ENCODE data around the gene RAB6B. TPM values are rescaled to one million over a fixed set of nuclear protein-coding genes. Genes with fewer than 3 reads are reported as not detected.

RAB6B gene
- total RNA-seq, 1 donor = 0.72 TPM

DNA sequence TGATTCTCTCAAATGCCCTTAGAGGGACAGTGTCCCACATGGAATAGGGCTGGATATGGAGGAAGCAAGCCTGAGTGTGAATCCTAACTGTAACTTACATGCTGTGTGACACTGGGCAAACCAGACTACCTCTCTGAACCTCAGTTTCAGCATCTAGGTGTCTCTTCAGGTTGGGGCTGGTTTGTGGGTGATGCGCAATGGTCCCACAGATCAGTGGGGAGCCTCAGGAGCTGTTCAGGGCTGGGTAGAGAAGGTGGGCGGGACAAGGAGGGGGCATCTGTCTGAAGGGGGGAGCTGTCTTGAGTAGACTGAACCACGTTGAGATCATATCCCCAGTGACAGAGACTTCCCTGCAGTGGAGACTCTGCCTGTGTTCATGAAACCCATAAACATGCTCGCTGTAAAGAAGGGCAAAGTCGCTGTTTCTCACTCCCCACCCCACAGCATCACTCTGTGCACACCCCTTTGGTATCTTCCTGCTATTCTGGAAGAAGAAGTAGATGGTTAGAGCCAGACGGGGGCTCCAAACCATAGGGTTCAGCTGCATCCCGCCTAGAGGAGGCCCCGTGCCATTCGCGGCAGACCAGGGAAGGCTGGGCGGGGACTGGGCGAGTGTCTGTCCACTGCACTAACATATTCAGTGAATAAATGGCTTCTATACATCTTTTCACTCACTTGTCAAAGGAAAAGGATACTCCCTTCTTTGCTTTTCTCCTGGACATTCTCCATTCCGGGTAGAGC, 61.6 kb downstream of the RAB6B start:
- TF ChIP-seq, protein P1, sequence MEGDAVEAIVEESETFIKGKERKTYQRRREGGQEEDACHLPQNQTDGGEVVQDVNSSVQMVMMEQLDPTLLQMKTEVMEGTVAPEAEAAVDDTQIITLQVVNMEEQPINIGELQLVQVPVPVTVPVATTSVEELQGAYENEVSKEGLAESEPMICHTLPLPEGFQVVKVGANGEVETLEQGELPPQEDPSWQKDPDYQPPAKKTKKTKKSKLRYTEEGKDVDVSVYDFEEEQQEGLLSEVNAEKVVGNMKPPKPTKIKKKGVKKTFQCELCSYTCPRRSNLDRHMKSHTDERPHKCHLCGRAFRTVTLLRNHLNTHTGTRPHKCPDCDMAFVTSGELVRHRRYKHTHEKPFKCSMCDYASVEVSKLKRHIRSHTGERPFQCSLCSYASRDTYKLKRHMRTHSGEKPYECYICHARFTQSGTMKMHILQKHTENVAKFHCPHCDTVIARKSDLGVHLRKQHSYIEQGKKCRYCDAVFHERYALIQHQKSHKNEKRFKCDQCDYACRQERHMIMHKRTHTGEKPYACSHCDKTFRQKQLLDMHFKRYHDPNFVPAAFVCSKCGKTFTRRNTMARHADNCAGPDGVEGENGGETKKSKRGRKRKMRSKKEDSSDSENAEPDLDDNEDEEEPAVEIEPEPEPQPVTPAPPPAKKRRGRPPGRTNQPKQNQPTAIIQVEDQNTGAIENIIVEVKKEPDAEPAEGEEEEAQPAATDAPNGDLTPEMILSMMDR (IDR thresholded peaks at IDR 0.05; ENCODE audit: extremely low read depth, low read depth, low read length) = no peak
- Histone ChIP-seq H3K27me3 (ENCODE audit: insufficient read depth, low read length) (no peaks in the 10 kb centered on the region), H3K4me2 (ENCODE audit: insufficient read depth, low read length) (no peak overlapping the region), H3K79me2 (ENCODE audit: insufficient read depth, low read length) (no peaks in the 10 kb centered on the region), H4K20me1 (ENCODE audit: insufficient read depth, low read length) (no peaks in the 10 kb centered on the region), H3K9me3 (ENCODE audit: low read depth, low read length) (no peaks in the 10 kb centered on the region), H3K4me1 (ENCODE audit: insufficient read depth, low read length) (no peaks in the 10 kb centered on the region), H3K27ac (ENCODE audit: low read depth, low read length) (no peak overlapping the region), H3K36me3 (ENCODE audit: insufficient read depth, low read length) (no peaks in the 10 kb centered on the region), H2AFZ (ENCODE audit: low read length) (no peak overlapping the region), H3K4me3 (ENCODE audit: insufficient read depth, low read length) (no peak overlapping the region)
- peak; percentile 65 for DNase-seq (ENCODE audit: insufficient read length, low spot score, missing footprints)

DNA sequence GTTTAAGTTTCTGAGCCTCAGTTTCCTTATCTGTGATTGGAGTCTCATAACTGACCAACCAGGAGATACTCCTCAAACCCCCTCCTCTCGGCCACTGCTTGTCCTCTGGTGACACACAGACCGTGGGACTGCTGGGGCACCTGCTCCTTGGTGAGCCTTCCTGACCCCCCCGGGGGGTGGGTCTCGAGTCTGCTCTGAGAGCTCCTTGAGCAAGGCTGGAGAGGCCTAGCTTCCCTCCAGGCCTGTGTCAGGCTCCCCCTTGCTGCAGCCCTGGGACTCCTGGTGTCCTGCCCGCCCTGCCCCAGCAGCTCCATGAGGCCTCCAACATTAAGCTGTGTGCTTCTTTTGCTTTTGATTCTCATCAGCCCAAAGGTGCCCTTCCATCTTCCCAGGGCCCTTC, 62.4 kb downstream of the RAB6B start:
- Histone ChIP-seq H3K4me3 (ENCODE audit: insufficient read depth, low read length) (no peak overlapping the region), H3K36me3 (ENCODE audit: insufficient read depth, low read length) (no peaks in the 10 kb centered on the region), H3K4me2 (ENCODE audit: insufficient read depth, low read length) (no peak overlapping the region), H3K27ac (ENCODE audit: low read depth, low read length) (no peak overlapping the region), H2AFZ (ENCODE audit: low read length) (no peak overlapping the region), H4K20me1 (ENCODE audit: insufficient read depth, low read length) (no peaks in the 10 kb centered on the region), H3K4me1 (ENCODE audit: insufficient read depth, low read length) (no peaks in the 10 kb centered on the region), H3K27me3 (ENCODE audit: insufficient read depth, low read length) (no peaks in the 10 kb centered on the region), H3K9me3 (ENCODE audit: low read depth, low read length) (no peaks in the 10 kb centered on the region), H3K79me2 (ENCODE audit: insufficient read depth, low read length) (no peaks in the 10 kb centered on the region)
- DNase-seq (ENCODE audit: insufficient read length, low spot score, missing footprints) = no peak
- TF ChIP-seq, protein P1 (IDR thresholded peaks at IDR 0.05; ENCODE audit: extremely low read depth, low read depth, low read length) = no peak

DNA sequence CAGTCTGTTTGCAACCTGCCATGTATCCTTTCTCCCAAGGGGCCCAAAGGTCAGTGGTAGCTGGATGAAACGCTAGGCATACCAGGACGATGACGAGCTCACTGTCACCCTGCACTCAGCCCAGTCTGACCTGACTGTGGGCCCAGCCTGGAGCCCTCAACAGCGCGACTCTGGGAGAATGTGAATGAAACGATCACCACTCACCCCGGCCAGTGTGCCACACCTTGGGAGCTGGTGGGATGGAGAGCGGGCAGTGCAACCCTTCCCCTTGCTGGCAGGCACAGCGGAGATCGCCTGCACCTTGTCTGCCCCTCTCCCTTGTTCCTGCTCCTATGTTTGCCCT, 62.9 kb downstream of the RAB6B start:
- Histone ChIP-seq H4K20me1 (ENCODE audit: insufficient read depth, low read length) (no peaks in the 10 kb centered on the region), H3K4me2 (ENCODE audit: insufficient read depth, low read length) (no peak overlapping the region), H3K36me3 (ENCODE audit: insufficient read depth, low read length) (no peaks in the 10 kb centered on the region), H3K4me1 (ENCODE audit: insufficient read depth, low read length) (no peaks in the 10 kb centered on the region), H3K27me3 (ENCODE audit: insufficient read depth, low read length) (no peaks in the 10 kb centered on the region), H3K4me3 (ENCODE audit: insufficient read depth, low read length) (no peak overlapping the region), H3K79me2 (ENCODE audit: insufficient read depth, low read length) (no peaks in the 10 kb centered on the region), H3K9me3 (ENCODE audit: low read depth, low read length) (no peaks in the 10 kb centered on the region), H3K27ac (ENCODE audit: low read depth, low read length) (no peak overlapping the region), H2AFZ (ENCODE audit: low read length) (no peak overlapping the region)
- no peak for DNase-seq (ENCODE audit: insufficient read length, low spot score, missing footprints)
- TF ChIP-seq, protein P1 (IDR thresholded peaks at IDR 0.05; ENCODE audit: extremely low read depth, low read depth, low read length) = no peak

- TF ChIP-seq, protein P1 (IDR thresholded peaks at IDR 0.05; ENCODE audit: extremely low read depth, low read depth, low read length) = no peak
- peak; percentile 50 for DNase-seq (ENCODE audit: insufficient read length, low spot score, missing footprints)
- H4K20me1 ChIP-seq (ENCODE audit: insufficient read depth, low read length) = no peaks in the 10 kb centered on the region
- H3K4me2 ChIP-seq (ENCODE audit: insufficient read depth, low read length) = no peak overlapping the region
- H3K36me3 ChIP-seq (ENCODE audit: insufficient read depth, low read length) = no peaks in the 10 kb centered on the region
- no peaks in the 10 kb centered on the region for H3K4me1 ChIP-seq (ENCODE audit: insufficient read depth, low read length)
- H3K79me2 ChIP-seq (ENCODE audit: insufficient read depth, low read length) = no peaks in the 10 kb centered on the region
- no peaks in the 10 kb centered on the region for H3K27me3 ChIP-seq (ENCODE audit: insufficient read depth, low read length)
- no peak overlapping the region for H2AFZ ChIP-seq (ENCODE audit: low read length)
- no peak overlapping the region for H3K4me3 ChIP-seq (ENCODE audit: insufficient read depth, low read length)
- H3K9me3 ChIP-seq (ENCODE audit: low read depth, low read length) = no peaks in the 10 kb centered on the region
- no peak overlapping the region for H3K27ac ChIP-seq (ENCODE audit: low read depth, low read length)
Observed at GRCh38 chr3:133831966-133832801, 63.5 kb downstream of the RAB6B start.

Data from osteoblast (primary cell).